ENCODE results near the gene BORCS5. TPM values are rescaled to one million over a fixed set of nuclear protein-coding genes. Genes with fewer than 3 reads are reported as not detected.

Gene BORCS5
- total and polyA plus RNA-seq, 2 of the 8 experiments (the other 6 are each of a cell fraction or from before 2014, with no cell fraction given): 8.3 to 17.4 TPM

DNA sequence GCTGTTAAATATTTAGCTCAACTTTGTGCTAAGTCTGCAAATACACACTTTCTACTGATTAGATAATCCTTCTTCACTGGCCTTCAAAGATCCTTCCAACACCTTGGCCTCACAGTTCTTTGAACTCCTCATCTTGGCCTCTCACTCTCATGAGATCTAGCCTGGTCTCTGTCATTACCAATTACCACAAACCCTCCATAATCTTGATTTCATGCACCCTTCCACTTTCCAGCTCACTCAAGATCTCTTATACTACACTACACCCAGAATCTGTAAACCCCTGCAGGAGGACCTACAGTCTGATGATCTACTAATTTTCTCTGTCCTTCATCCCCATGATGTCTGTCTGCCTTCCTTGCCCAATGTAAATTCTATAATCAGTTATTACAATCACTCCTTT lies 134.7 kb downstream of the BORCS5 start:
- Histone ChIP-seq H3K23me2 (ENCODE audit: low read depth, low read length) (no peaks in the 10 kb centered on the region; the same call in 1 of the 2 replicates), H3K14ac (ENCODE audit: insufficient read length) (no peak overlapping the region), H3K79me2 (ENCODE audit: control insufficient read depth in 1 of 2, insufficient read depth in 2 of 2, low read length in 2 of 2) (peaks cover 0 to 20% of the 10 kb centered on the region in 2 experiments; a peak in 3 of 4 replicates), H4K91ac (replicated peaks; ENCODE audit: insufficient read length, low read length) (no peak overlapping the region), H3K56ac (replicated peaks; ENCODE audit: insufficient read length, low read depth, low read length) (no peak overlapping the region), H3K4ac (replicated peaks; ENCODE audit: insufficient read length, low read depth, low read length) (no peak overlapping the region), H3K36me3 (ENCODE audit: control insufficient read depth in 2 of 4, insufficient read depth in 4 of 4, low read length in 3 of 4) (peaks cover 0 to 10% (median 6%) of the 10 kb centered on the region in 4 experiments; a peak in 4 of 8 replicates), H2BK5ac (ENCODE audit: low read depth, low read length) (no peak overlapping the region), H3K9me3 (ENCODE audit: insufficient read depth in 2 of 2, low read depth in 1 of 2, low read length in 1 of 2) (no peaks in the 10 kb centered on the region), H2AFZ (ENCODE audit: low read length) (no peak overlapping the region), H3K18ac (ENCODE audit: extremely low read depth, low read length) (no peak overlapping the region), H2AK5ac (ENCODE audit: low read depth, low read length) (no peak overlapping the region), H2BK15ac (ENCODE audit: low read length) (no peak overlapping the region), H4K5ac (ENCODE audit: insufficient read length, low read depth, low read length) (no peak overlapping the region), H3K4me1 (replicated peaks in 1 of 4; ENCODE audit: control insufficient read depth in 3 of 4, insufficient read depth in 4 of 4, low read length in 3 of 4) (peaks cover 0 to 4% (median 3%) of the 10 kb centered on the region in 4 experiments; a peak in 3 of 7 replicates), H3K4me3 (ENCODE audit: extremely low read depth in 1 of 4, insufficient read depth in 2 of 4, low read depth in 3 of 4, low read length in 4 of 4) (no peak overlapping the region), H2BK12ac (ENCODE audit: low read depth, low read length) (no peak overlapping the region), H4K20me1 (replicated peaks in 1 of 2; ENCODE audit: control insufficient read depth in 1 of 2, insufficient read depth in 2 of 2, low read length in 2 of 2) (peaks cover 0 to 1% of the 10 kb centered on the region in 2 experiments), H3K27ac (ENCODE audit: low read depth, low read length) (no peak overlapping the region), H4K8ac (ENCODE audit: extremely low read depth, insufficient read depth, low read length) (no peak overlapping the region), H3K27me3 (replicated peaks in 1 of 4; ENCODE audit: control insufficient read depth in 3 of 4, extremely low read depth in 1 of 4, insufficient read depth in 3 of 4, low read length in 3 of 4) (no peaks in the 10 kb centered on the region), H2BK120ac (replicated peaks; ENCODE audit: low read depth, low read length) (no peak overlapping the region), H3K9ac (replicated peaks in 1 of 4; ENCODE audit: extremely low read depth in 1 of 4, low read depth in 3 of 4, low read length in 3 of 4) (no peak overlapping the region), H3K4me2 (ENCODE audit: insufficient read depth in 1 of 2, low read depth in 2 of 2, low read length in 2 of 2) (no peak overlapping the region), H3K79me1 (ENCODE audit: low read depth, low read length) (peaks cover 5% of the 10 kb centered on the region; the same call in 1 of the 2 replicates), H2BK20ac (ENCODE audit: low read length) (no peak overlapping the region), H3K23ac (ENCODE audit: insufficient read length) (no peak overlapping the region)
- CTCF ChIA-PET (ENCODE audit: partially characterized antibody): interaction anchor here (1.1 to 1.3 kb wide), 3 partner anchors 10 to 73 kb away, joined by 3 read pairs; partner anchors contain the start of gene DUSP16
- no peak for DNase-seq (ENCODE audit: low read depth in 1 of 2, low spot score in 2 of 2)
- FAIRE-seq: no peak
- POLR2A ChIA-PET (ENCODE audit: partially characterized antibody): no interaction called here
- TF ChIP-seq TBP (IDR thresholded peaks at IDR 0.05; ENCODE audit: low read depth, low read length) (no peak), TEAD4 (IDR thresholded peaks at IDR 0.05; ENCODE audit: low read depth, low read length) (no peak), CBX8 (IDR thresholded peaks at IDR 0.05; ENCODE audit: borderline replicate concordance, low read depth, low read length) (no peak), JUN (IDR thresholded peaks at IDR 0.05; ENCODE audit: low read depth, low read length) (no peak), PHF8 (conservative IDR thresholded peaks at IDR 0.05; ENCODE audit: low read depth, low read length) (no peak), RXRA (IDR thresholded peaks at IDR 0.05; ENCODE audit: insufficient read depth, low read depth, low read length) (no peak), RFX5 (IDR thresholded peaks at IDR 0.05; ENCODE audit: borderline replicate concordance, low read depth, low read length) (no peak)
- TF ChIP-seq, protein P1, sequence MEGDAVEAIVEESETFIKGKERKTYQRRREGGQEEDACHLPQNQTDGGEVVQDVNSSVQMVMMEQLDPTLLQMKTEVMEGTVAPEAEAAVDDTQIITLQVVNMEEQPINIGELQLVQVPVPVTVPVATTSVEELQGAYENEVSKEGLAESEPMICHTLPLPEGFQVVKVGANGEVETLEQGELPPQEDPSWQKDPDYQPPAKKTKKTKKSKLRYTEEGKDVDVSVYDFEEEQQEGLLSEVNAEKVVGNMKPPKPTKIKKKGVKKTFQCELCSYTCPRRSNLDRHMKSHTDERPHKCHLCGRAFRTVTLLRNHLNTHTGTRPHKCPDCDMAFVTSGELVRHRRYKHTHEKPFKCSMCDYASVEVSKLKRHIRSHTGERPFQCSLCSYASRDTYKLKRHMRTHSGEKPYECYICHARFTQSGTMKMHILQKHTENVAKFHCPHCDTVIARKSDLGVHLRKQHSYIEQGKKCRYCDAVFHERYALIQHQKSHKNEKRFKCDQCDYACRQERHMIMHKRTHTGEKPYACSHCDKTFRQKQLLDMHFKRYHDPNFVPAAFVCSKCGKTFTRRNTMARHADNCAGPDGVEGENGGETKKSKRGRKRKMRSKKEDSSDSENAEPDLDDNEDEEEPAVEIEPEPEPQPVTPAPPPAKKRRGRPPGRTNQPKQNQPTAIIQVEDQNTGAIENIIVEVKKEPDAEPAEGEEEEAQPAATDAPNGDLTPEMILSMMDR (IDR thresholded peaks at IDR 0.05; ENCODE audit: control extremely low read depth in 1 of 3, insufficient read depth in 1 of 3, low read depth in 1 of 3, low read length in 3 of 3): no peak
